GM19397 (cell line): Measurements from ENCODE around the gene SERINC5.

ENCODE experiments used
- ATAC-seq: cut with Tn5 transposase; IDR thresholded peaks from one replicate; pipeline ENCODE4 v1.9.1; 2021; ENCODE audit warnings: mild to moderate bottlenecking, moderate library complexity; ENCODE audit not compliant: unreplicated experiment

Gene SERINC5

GRCh38 chr5:80255431-80255810 is 427 bp downstream of the SERINC5 start:
- ATAC-seq = peak; percentile 35

DNA sequence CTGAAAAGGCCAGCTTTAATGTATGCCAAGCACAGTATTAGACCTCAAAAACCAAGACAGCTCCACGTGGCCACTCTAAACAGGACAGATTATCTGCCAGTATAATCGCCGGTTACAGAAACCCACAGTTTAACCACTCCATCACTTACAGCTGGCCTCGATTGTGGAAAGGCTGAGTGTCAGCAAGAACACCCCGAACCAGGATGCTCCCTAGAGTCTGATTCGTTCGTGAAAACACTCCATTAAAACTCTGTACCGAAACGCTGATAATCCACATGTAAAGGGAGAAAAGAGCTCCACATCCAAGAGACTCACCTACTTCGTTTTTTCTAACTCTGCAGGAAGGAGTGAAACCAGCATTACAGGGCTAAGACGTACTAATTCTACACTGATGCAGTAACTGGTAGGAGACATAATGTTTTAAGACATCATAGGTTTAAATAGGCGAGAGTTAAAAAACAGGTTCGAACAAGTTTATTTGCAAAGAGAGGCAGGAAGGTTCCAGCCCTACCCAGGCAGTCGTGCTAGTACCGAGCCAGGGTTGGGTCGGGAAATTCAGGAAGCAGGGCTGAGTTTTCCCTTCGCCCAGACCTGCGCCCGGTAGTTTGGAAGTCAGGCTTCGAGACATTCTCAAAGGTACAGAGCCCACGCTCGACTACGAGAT is 949 bp downstream of the SERINC5 start:
- no peak for ATAC-seq

- ATAC-seq = no peak
These were observed 4.2 kb downstream of the SERINC5 start for GRCh38 chr5:80251636-80252035.

- ATAC-seq = no peak
These were observed 5.0 kb downstream of the SERINC5 start for GRCh38 chr5:80250801-80251200.

GRCh38 chr5:80249901-80250300 is 5.9 kb downstream of the SERINC5 start:
- no peak for ATAC-seq

DNA sequence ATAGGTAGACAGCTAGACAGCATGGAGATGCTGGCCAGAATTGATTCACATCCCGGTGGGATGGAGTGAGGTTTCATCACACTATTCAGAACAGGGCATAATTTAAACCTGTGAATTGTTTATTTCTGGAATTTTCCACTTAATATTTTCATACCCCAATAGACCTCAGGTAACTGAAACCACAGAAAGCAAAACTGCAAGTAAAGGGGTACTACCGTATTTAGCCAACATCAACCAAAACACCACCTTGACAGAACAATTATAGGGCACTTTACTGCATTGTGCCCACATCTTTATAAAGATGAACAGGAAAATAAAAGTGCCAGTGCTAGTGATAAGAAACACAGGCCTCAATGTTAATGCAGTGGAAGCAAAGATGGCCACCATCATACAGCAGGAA is 7.5 kb downstream of the SERINC5 start:
- no peak for ATAC-seq

DNA sequence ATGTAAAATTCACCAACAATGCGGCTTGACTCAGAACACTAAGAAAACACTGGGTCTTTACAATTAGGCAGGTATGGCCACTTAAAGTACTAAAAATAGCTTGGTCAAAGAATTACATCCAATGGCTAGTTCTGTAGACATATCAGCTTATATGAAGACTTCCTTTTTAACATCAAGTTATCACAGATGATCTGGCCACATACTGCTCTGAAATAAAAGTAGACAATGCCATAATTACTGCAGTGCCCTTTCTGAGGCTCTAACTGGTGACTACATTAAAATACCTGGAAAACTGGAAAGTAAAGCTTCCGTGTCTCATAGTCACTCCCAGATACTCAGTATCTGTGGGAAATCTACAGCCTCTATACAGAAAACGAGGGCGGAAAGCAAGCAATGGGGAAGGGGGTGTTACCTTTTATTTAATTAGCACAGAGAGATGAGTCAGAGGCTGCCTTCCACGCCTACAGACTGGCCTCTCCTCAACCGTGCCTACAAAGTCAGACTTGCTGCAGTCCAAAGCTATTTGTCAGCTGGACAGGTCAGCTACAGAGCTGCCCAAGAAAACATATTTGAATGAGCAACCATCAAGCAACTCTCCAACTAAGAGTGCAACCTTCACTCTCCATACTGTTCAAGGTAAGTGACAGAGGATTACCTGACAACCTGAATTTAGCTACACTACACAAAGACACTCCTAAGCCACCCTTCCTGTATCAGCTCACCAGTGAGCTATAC is 8.7 kb downstream of the SERINC5 start:
- ATAC-seq = no peak

DNA sequence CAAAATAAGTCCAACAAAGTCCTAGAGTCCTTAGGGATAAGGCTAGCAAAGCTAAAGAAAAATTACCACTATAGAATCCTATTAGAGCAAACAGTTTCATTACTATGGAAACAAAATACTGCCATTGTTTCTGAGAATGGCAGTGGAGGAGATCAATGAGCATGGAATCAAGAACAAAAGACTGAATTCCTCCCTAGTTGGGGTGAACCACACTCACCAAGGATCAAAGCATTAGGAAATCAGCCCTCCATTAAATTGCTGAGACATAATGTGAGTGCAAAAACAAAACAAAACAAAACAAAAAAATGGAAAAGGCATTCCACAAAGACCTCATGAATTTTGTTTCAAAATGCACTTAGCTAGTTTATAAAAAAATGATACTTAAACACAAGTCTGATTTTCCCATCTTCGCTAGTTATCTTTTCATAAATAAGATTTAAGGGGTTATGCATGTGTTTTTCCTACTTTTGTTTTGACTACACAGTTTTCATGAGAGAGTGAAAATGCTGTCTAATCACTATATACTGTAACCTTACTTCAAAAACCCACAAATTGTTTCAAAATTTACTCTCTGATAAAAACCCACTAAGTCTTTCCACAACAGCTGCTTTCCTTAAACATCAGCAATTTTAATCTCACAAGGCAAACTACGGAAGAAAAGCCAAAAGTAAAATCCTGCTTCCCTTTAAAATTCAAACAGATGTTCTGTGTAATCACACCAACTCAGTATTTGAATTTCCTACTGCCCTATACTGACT is 9.7 kb downstream of the SERINC5 start:
- ATAC-seq = no peak

- ATAC-seq = no peak
These were observed 12.3 kb downstream of the SERINC5 start for GRCh38 chr5:80243567-80243966.

GRCh38 chr5:80242849-80243248 is 13.0 kb downstream of the SERINC5 start:
- ATAC-seq = no peak

GRCh38 chr5:80240368-80240986 is 15.4 kb downstream of the SERINC5 start:
- ATAC-seq = no peak

DNA sequence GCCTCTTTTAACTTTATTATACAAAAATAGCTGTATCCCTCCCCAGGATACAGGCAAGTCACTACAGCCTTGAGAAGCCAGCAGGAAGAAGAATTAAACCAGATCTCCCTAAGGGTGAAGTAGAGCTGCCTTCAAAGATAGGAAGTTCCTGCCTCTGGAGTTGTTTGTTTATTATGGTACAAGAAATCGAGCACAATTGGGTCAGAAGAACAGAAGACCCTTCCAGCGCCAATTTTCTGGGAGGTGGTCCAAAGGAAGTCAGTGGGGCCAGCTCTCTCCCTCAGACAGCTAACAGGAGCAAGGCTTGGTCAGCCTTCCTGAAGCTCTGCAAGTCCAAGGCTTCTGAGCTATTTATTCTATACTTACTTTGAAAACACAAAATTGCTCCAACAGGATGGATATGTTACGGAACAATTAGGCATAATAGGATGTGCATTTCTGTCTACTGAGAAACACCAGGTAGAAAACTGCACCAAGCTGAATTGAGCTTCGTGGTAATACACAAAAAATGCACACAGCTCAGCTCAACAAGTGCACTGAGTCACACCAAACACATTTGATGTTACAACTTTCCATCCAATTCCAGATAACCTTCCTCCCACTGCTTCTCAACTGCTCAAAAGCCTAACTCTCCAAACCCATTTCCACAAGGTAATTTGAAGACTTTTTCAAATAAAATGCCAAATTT is 16.0 kb downstream of the SERINC5 start:
- no peak for ATAC-seq

DNA sequence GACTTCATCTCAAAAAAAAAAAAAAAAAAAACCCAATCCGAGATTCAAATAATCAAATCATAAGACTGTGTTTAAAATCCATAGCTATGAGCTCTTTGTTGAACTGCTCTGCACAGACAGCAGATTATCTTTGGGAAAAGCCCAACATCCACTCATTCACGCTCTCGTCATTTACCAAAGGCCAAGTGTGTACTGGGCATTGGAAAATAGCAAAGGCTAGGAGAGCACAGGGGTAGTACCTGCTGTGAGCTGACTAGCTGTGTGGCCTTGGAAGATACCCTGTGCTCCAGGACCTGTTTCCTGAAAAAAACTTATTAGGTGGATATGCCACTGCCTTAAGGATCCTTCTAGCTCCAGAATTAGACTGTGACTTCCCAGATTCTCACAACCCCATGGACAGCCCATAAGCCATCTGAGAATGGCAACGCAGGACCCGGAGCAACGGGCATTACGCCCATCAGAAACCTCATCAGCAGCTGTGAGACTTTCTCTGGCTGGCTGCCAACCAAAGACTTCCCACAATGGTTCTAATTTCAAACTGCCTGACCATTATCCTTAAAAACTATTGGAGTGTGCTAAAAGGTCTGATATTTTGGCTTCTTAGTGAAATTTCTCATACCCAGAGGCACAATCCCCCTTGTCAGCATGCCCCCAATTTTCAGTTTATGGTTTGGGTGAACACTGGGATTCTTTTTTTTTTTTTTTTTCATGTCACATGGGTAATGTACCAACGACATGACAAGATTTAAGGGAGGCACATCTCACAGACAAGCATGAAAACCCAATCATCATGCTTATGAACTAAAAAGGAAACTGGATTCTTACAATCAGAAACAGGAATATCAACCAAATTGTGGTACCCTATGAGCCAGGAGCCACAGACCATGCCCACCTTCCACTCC is 16.8 kb downstream of the SERINC5 start:
- no peak for ATAC-seq

DNA sequence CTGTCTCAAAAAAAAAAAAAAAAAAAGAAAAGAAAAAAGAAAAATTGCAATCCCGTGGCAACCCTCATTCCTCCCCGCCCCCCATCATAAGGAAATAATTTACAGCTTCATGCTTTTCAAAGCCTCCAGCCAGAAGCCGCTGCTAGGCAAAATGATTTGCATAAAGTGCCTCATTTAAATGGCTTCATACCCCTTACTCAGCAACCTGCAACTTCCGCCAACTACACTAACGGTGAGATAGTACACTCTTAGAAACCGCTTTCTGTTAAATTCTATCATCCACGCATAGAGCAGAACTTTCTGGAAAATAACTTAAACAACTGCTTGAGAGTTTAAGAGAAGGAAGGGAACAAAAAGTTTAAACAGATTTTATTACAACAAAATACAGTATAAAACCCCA is 17.8 kb downstream of the SERINC5 start:
- no peak for ATAC-seq

GRCh38 chr5:80237243-80237642 is 18.6 kb downstream of the SERINC5 start:
- ATAC-seq = no peak

GRCh38 chr5:80234116-80234948 is 21.5 kb downstream of the SERINC5 start:
- ATAC-seq = no peak

- ATAC-seq = no peak
These were observed 24.2 kb downstream of the SERINC5 start for GRCh38 chr5:80231693-80232092.

GRCh38 chr5:80231243-80231642 is 24.6 kb downstream of the SERINC5 start:
- no peak for ATAC-seq
